ENCODE data around the gene ALS2CL. TPM values are rescaled to one million over a fixed set of nuclear protein-coding genes. Genes with fewer than 3 reads are reported as not detected.

Gene ALS2CL
- total RNA-seq, 1 donor from 2014 or later = 49.0 TPM

DNA sequence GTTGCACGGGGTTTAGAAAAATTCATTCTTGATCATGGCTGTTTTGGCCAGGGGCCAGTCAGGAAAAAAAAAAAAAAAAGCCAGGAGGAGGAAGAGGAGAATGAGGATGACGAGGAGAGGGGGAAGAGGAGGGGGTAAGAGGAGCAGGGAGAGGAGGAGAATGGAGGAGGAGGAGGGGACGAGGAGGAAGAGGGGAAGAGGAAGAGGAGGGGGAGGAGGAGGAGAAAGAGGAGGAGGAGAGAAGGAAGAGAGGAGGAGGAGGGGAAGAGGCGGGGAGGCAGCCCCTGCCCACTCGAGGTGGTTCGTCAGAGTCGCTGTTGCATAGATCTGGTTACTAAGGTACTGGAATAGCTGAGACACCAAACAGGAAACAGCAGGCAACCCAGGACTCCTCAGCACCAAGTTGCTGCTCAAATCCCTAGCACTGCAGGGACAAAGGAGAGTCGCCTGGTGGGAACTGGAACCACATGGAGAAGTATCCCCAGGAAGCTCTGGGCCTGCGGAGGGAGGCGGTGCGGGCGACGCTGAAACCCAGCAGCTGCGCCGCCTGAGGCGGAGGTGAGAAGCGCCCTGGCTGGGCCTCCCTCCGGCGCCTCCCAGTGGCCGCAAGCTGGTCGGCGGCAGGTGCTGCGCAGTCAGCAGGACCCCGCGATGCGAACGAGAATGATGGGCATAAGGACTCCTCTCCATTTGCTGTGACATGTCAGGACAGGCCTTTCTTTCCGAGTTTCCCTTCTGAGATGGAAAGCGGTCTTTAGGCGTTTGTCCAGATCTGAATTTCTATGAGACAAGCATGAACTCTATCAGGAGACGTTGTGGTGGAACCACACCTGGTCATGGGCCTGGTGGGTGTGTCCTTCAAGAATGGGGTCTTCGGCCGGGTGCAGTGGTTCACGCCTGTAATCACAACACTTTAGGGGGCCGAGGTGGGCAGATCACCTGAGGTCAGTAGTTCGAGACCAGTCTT is 63.6 kb downstream of the ALS2CL start:
- H3K4me3 ChIP-seq = peak overlapping the region in 1 of 2 donors; percentile 59
- intact Hi-C loops (cut with DNase I) = no loop called here
- H3K27ac ChIP-seq = peak overlapping the region; percentile 51
- H3K9me3 ChIP-seq = no peaks in the 10 kb centered on the region
- H3K4me1 ChIP-seq = peaks cover 0 to 5% of the 10 kb centered on the region in 2 donors
- DNase-seq (ENCODE audit: low spot score in 2 of 2) = peak in 1 of 2 donors; percentile 84
- TF ChIP-seq, protein P1, sequence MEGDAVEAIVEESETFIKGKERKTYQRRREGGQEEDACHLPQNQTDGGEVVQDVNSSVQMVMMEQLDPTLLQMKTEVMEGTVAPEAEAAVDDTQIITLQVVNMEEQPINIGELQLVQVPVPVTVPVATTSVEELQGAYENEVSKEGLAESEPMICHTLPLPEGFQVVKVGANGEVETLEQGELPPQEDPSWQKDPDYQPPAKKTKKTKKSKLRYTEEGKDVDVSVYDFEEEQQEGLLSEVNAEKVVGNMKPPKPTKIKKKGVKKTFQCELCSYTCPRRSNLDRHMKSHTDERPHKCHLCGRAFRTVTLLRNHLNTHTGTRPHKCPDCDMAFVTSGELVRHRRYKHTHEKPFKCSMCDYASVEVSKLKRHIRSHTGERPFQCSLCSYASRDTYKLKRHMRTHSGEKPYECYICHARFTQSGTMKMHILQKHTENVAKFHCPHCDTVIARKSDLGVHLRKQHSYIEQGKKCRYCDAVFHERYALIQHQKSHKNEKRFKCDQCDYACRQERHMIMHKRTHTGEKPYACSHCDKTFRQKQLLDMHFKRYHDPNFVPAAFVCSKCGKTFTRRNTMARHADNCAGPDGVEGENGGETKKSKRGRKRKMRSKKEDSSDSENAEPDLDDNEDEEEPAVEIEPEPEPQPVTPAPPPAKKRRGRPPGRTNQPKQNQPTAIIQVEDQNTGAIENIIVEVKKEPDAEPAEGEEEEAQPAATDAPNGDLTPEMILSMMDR (IDR thresholded peaks at IDR 0.05) = peak; percentile 90 to 99 (median 99)
- H3K36me3 ChIP-seq = no peaks in the 10 kb centered on the region
- H3K27me3 ChIP-seq = no peaks in the 10 kb centered on the region

DNA sequence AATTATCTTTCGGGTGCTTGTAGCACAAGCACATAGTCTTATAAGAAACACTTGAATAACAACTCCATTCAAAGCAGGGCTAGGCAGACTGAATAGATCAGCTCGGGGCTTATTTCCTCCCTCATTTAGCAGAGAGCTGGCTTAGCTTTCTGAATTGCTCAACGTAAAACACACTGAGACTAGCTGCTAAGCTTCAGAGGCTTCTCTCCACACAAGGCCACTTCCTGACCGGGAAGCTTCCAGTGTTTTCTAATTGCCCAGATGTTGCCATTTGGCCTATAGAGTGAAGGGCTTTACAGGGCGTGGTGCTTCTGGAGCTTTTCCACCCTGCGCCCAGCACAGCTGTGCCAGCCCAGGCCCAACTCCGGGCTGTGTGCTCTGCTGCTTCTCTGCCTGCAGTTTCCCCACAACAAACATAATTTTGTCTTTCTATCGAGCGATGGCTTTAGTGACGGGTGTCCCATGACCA is 64.5 kb downstream of the ALS2CL start:
- Histone ChIP-seq H3K27ac (peak overlapping the region; percentile 51), H3K4me1 (peaks cover 0 to 5% of the 10 kb centered on the region in 2 donors), H3K4me3 (no peak overlapping the region), H3K27me3 (no peaks in the 10 kb centered on the region), H3K36me3 (no peaks in the 10 kb centered on the region), H3K9me3 (no peaks in the 10 kb centered on the region)
- DNase-seq (ENCODE audit: low spot score in 2 of 2) = no peak
- intact Hi-C loops (cut with DNase I) = no loop called here
- TF ChIP-seq, protein P1 (IDR thresholded peaks at IDR 0.05) = no peak

DNA sequence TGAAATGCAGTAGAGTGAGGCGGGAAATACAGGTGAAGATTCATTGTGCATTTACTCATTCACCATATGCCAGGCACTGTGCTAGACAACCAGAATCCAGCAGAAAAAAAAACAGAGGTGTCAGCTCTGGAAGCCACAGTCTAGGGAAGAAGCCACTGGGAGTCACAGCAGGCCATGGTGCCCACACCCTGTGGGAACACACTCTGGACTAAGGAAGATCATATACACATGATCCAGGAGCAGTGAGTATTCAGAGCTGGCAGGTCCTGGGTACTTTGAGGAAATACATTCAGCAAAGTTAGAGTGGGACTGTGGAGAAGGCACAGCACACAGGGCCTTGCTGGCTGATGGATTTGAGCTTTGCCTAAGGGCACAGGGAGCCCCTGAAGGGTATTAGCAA is 66.4 kb downstream of the ALS2CL start:
- H3K4me1 ChIP-seq = peaks cover 0 to 5% of the 10 kb centered on the region in 2 donors
- no peak for DNase-seq (ENCODE audit: low spot score in 2 of 2)
- no peaks in the 10 kb centered on the region for H3K27me3 ChIP-seq
- H3K36me3 ChIP-seq = no peaks in the 10 kb centered on the region
- no peaks in the 10 kb centered on the region for H3K9me3 ChIP-seq
- no peak overlapping the region for H3K27ac ChIP-seq
- no peak overlapping the region for H3K4me3 ChIP-seq
- intact Hi-C loops (cut with DNase I) = no loop called here
- TF ChIP-seq, protein P1 (IDR thresholded peaks at IDR 0.05) = no peak

DNA sequence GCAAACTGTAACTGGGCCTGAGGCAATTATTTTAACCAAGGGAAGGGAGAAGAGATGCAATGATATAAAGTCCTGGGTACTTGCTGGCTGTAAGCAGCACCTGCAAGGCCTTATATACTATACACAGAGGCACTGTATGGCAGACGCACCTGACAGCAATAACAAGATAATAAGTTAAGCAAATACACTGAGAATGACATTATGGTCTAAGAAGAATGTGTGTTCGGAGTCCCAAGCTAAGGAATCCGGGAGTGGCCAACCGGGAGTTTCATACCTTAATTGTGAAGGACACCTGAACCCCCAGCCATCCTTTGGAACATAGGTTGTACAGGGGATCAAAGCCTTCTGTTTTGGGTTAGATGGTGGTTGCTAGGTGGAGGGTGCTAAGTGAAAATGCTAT is 67.4 kb downstream of the ALS2CL start:
- no peaks in the 10 kb centered on the region for H3K9me3 ChIP-seq
- TF ChIP-seq, protein P1 (IDR thresholded peaks at IDR 0.05) = no peak
- intact Hi-C loops (cut with DNase I) = no loop called here

DNA sequence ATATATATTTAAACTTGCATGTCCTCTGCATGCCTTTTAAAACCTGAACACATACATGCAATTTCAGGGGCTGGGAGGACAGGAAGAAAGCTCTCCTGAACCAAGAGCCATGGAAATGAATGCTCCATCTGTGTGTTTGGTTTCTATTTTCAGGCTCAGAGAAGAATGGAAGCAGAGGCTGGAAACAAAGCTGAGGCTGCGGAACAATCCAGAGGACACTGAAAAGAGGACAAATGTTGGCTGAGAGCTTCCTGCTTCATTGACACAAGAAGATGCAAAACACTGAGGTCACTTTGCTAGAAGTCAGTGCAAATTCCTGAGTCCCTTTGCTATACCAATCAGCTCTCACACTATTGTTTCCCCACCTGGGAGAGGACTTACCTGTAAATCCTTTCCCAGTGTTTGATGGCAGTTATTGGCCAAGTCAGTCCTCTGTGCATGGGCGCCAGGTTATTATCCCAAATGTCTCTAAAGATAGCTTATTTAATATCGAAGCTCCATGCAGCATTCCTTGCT is 68.4 kb downstream of the ALS2CL start:
- DNase-seq (ENCODE audit: low spot score in 2 of 2) = no peak
- Histone ChIP-seq H3K4me1 (peaks cover 0 to under 1% of the 10 kb centered on the region in 2 donors), H3K27ac (no peak overlapping the region), H3K27me3 (no peaks in the 10 kb centered on the region), H3K4me3 (no peak overlapping the region), H3K36me3 (no peaks in the 10 kb centered on the region), H3K9me3 (no peaks in the 10 kb centered on the region)
- TF ChIP-seq, protein P1 (IDR thresholded peaks at IDR 0.05) = no peak
- intact Hi-C loops (cut with DNase I) = no loop called here

More for the DNA sequence above, 67.4 kb downstream of the ALS2CL start:
- H3K4me1 ChIP-seq = peaks cover 0 to 5% of the 10 kb centered on the region in 2 donors
- no peak for DNase-seq (ENCODE audit: low spot score in 2 of 2)
- H3K4me3 ChIP-seq = no peak overlapping the region
- no peaks in the 10 kb centered on the region for H3K27me3 ChIP-seq
- H3K27ac ChIP-seq = no peak overlapping the region
- no peaks in the 10 kb centered on the region for H3K36me3 ChIP-seq

Measured in ascending aorta (tissue), 2 donors.